Liver (tissue), 9 donors: ENCODE data around the gene TSPAN7. TPM values are rescaled to one million over a fixed set of nuclear protein-coding genes. Genes with fewer than 3 reads are reported as not detected.

ENCODE experiments used
- DNase-seq: peaks from one replicate; pipeline ENCODE4 v3.0.0-alpha.2; 2017; ENCODE audit warnings: low spot score
- H3K27ac ChIP-seq, 2 donors: one replicate each; pipeline ENCODE4 v1.7.0; 2013; ENCODE audit warnings: inconsistent platforms in 2 of 2, low read length in 2 of 2, control low read depth in 1 of 2, low read depth in 1 of 2, mild to moderate bottlenecking in 1 of 2
- H3K27me3 ChIP-seq, 4 donors: one replicate each; pipeline versions ENCODE4 v1.6.1 to v1.7.0; 2013; ENCODE audit warnings: low read length in 3 of 4, inconsistent platforms in 1 of 4, mild to moderate bottlenecking in 1 of 4, moderate library complexity in 1 of 4; ENCODE audit not compliant: control insufficient read depth in 4 of 4, insufficient read depth in 4 of 4
- H3K36me3 ChIP-seq, 4 donors: one replicate each; pipeline versions ENCODE4 v1.6.1 to v1.7.0; 2013; ENCODE audit warnings: low read length in 3 of 4, mild to moderate bottlenecking in 3 of 4, low read depth in 1 of 4, moderate library complexity in 1 of 4; ENCODE audit not compliant: control insufficient read depth in 4 of 4, insufficient read depth in 3 of 4
- H3K4me1 ChIP-seq, 4 donors: one replicate each; pipeline versions ENCODE4 v1.6.1 to v1.7.0; 2013; ENCODE audit warnings: low read length in 3 of 4, mild to moderate bottlenecking in 3 of 4, moderate library complexity in 1 of 4; ENCODE audit not compliant: control insufficient read depth in 4 of 4, insufficient read depth in 4 of 4
- H3K4me3 ChIP-seq, 3 donors: one replicate each; pipeline versions ENCODE4 v1.6.1 to v1.7.0; 2013; ENCODE audit warnings: low read length in 3 of 3, control low read depth in 1 of 3, low read depth in 1 of 3, mild to moderate bottlenecking in 1 of 3
- H3K9ac ChIP-seq, 2 donors: one replicate each; pipeline ENCODE4 v1.7.0; 2013; ENCODE audit warnings: low read length in 2 of 2, mild to moderate bottlenecking in 2 of 2, moderate library complexity in 2 of 2, control low read depth in 1 of 2, low read depth in 1 of 2
- H3K9me3 ChIP-seq, 4 donors: one replicate each; pipeline versions ENCODE4 v1.6.1 to v1.7.0; 2013; ENCODE audit warnings: low read length in 3 of 4; ENCODE audit not compliant: control insufficient read depth in 4 of 4
- ATF3 ChIP-seq: IDR thresholded peaks from 2 replicates; pipeline ENCODE4 v1.6.1; 2016; ENCODE audit warnings: antibody characterized with exemption
- CTCF ChIP-seq: fragments of 150-350 bp; IDR thresholded peaks from 2 replicates; pipeline ENCODE4 v1.5.1; 2017; ENCODE audit warnings: improper control_type of control experiment, low read depth, low read length; ENCODE audit not compliant: missing input control
- EGR1 ChIP-seq, 2 donors: IDR thresholded peaks; 2 replicates each; pipeline ENCODE4 v1.6.1; 2016 to 2018; ENCODE audit warnings: antibody characterized with exemption in 2 of 2, low read depth in 2 of 2
- FOXA1 ChIP-seq: IDR thresholded peaks from 2 replicates; pipeline ENCODE4 v1.6.1; 2016; ENCODE audit warnings: antibody characterized with exemption
- FOXA2 ChIP-seq: IDR thresholded peaks from 2 replicates; pipeline ENCODE4 v1.6.1; 2016; ENCODE audit warnings: antibody characterized with exemption
- HNF4A ChIP-seq, 2 donors: conservative IDR thresholded peaks; 2 replicates each; pipeline ENCODE4 v1.6.1; 2016; ENCODE audit warnings: antibody characterized with exemption in 2 of 2, mild to moderate bottlenecking in 2 of 2
- HNF4G ChIP-seq: IDR thresholded peaks from 2 replicates; pipeline ENCODE4 v1.6.1; 2016; ENCODE audit warnings: antibody characterized with exemption
- JUND ChIP-seq, 2 donors: IDR thresholded peaks; 2 replicates each; pipeline ENCODE4 v1.6.1; 2016; ENCODE audit warnings: antibody characterized with exemption in 2 of 2
- MAX ChIP-seq: IDR thresholded peaks from 2 replicates; pipeline ENCODE4 v1.6.1; 2016; ENCODE audit warnings: antibody characterized with exemption
- NR2F2 ChIP-seq: IDR thresholded peaks from 2 replicates; pipeline ENCODE4 v1.6.1; 2016; ENCODE audit warnings: antibody characterized with exemption
- RAD21 ChIP-seq, 2 donors: IDR thresholded peaks; 2 replicates each; pipeline ENCODE4 v1.6.1; 2016; ENCODE audit warnings: antibody characterized with exemption in 2 of 2, mild to moderate bottlenecking in 2 of 2
- REST ChIP-seq: IDR thresholded peaks from 2 replicates; pipeline ENCODE4 v1.6.1; 2016; ENCODE audit warnings: antibody characterized with exemption, mild to moderate bottlenecking
- RXRA ChIP-seq, 2 donors: IDR thresholded peaks; 2 replicates each; pipeline ENCODE4 v1.6.1; 2017 to 2018; ENCODE audit warnings: antibody characterized with exemption in 2 of 2, mild to moderate bottlenecking in 1 of 2
- SP1 ChIP-seq: IDR thresholded peaks from 2 replicates; pipeline ENCODE4 v1.6.1; 2018; ENCODE audit warnings: antibody characterized with exemption, mild to moderate bottlenecking
- TAF1 ChIP-seq: conservative IDR thresholded peaks from 2 replicates; pipeline ENCODE4 v1.6.1; 2016; ENCODE audit warnings: antibody characterized with exemption, mild to moderate bottlenecking
- ZBTB33 ChIP-seq: IDR thresholded peaks from 2 replicates; pipeline ENCODE4 v1.6.1; 2016; ENCODE audit warnings: antibody characterized with exemption
- WGBS: extraction: QIAGEN DNeasy Blood & Tissue Kit; methylation state at CpG from one replicate; pipeline ENCODE4 v1.1.7; 2013; 5-methylcytosine and 5-hydroxymethylcytosine counted together
- polyA plus RNA-seq, 2 donors: library from polyadenylated mRNA; stranded (reverse) in 1 of 2; unstranded in 1 of 2; fragments of 200-250 nt in 1 of 2; fragments of >200 nt in 1 of 2; fragmentation: Nextera tagmentation in 1 of 2; extraction: Ambion mirVana in 1 of 2; gene quantifications; one replicate each; pipeline versions ENCODE4 v1.2.1 to v1.2.3, GENCODE V29; 2013 to 2015
- total RNA-seq, 2 donors: library from RNA; depleted of rRNA; stranded (reverse); fragments of >200 nt; gene quantifications; one replicate each; pipeline ENCODE4 v1.2.3, GENCODE V29; 2014
- donor health status: healthy.
- donor health status: healthy.
- donor health status: healthy.
- donor health status: healthy.
- donor health status: healthy.

The TSPAN7 gene
- total and polyA plus RNA-seq, 4 donors, result 10.1 to 26.2 (median 17.6) TPM

GRCh38 chrX:38636949-38637819, 75.8 kb downstream of the TSPAN7 start:
- Histone ChIP-seq H3K9ac (no peak overlapping the region), H3K9me3 (no peaks in the 10 kb centered on the region), H3K27ac (no peak overlapping the region), H3K27me3 (peaks cover 0 to 3% (median 0%) of the 10 kb centered on the region in 4 donors), H3K4me3 (no peak overlapping the region), H3K36me3 (no peaks in the 10 kb centered on the region), H3K4me1 (peaks cover 0 to 5% (median 0%) of the 10 kb centered on the region in 4 donors)
- no peak for TF ChIP-seq SP1
- TF ChIP-seq NR2F2, result peak; percentile 42
- no peak for DNase-seq
- 62% methylated on average over 8 of the region's 8 CpGs for WGBS

- TF ChIP-seq EGR1 (IDR thresholded peaks at IDR 0.05; ENCODE audit: low read depth in 2 of 2) (no peak), FOXA1 (no peak), HNF4A (conservative IDR thresholded peaks at IDR 0.05) (no peak), NR2F2 (no peak), HNF4G (no peak), MAX (no peak)
- Histone ChIP-seq H3K36me3 (no peaks in the 10 kb centered on the region), H3K27ac (no peak overlapping the region), H3K4me3 (no peak overlapping the region), H3K9me3 (no peaks in the 10 kb centered on the region), H3K4me1 (peaks cover 0 to 5% (median 0%) of the 10 kb centered on the region in 4 donors), H3K9ac (no peak overlapping the region), H3K27me3 (no peaks in the 10 kb centered on the region)
- WGBS, result 89% methylated on average over 5 of the region's 5 CpGs
- DNase-seq, result no peak
Measured at GRCh38 chrX:38638952-38639529, 77.7 kb downstream of the TSPAN7 start.

- no peak overlapping the region for H3K27ac ChIP-seq
- H3K36me3 ChIP-seq, result no peaks in the 10 kb centered on the region
- no peak for DNase-seq
- no peak overlapping the region for H3K4me3 ChIP-seq
- H3K9me3 ChIP-seq, result no peaks in the 10 kb centered on the region
- H3K9ac ChIP-seq, result no peak overlapping the region
- peaks cover 0 to 5% (median 0%) of the 10 kb centered on the region in 4 donors for H3K4me1 ChIP-seq
- TF ChIP-seq HNF4A (conservative IDR thresholded peaks at IDR 0.05) (no peak), EGR1 (IDR thresholded peaks at IDR 0.05; ENCODE audit: low read depth in 2 of 2) (no peak), TAF1 (no peak), CTCF (no peak), SP1 (no peak), FOXA1 (no peak), REST (no peak), ATF3 (no peak), ZBTB33 (no peak), RAD21 (IDR thresholded peaks at IDR 0.05) (no peak), JUND (IDR thresholded peaks at IDR 0.05) (no peak), RXRA (IDR thresholded peaks at IDR 0.05) (no peak), MAX (no peak), NR2F2 (no peak), FOXA2 (no peak), HNF4G (no peak)
- H3K27me3 ChIP-seq, result no peaks in the 10 kb centered on the region
Measured at GRCh38 chrX:38639730-38640129, 78.4 kb downstream of the TSPAN7 start.
